ENCODE results near the gene GPC5. TPM values are rescaled to one million over a fixed set of nuclear protein-coding genes. Genes with fewer than 3 reads are reported as not detected.
"Not testable (repeated sequence)": the region's sequence is repeated elsewhere in the genome, so short reads cannot be mapped to it uniquely, and the experiment has no call there.

GPC5 gene
- total RNA-seq, 1 donor from 2014 or later: 0.17 TPM

DNA sequence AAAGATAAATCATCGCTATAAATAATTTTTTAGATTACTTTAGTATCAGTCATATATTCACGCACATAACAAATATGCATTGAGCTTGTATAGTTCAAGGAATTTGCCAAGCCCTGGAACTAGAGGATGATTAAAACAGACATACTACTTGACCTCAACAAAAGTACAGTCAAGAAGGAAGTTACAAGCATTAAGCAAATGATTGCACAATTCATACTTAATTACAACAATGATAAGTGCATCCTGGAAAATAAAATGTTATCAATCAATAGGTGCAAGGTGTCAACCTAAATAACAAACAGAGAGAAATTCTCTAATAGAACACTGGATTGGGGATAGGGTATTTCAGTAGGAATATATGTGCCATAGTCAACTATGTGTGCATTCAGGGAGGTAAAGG lies 491.2 kb downstream of the GPC5 start:
- no peak overlapping the region for H3K4me3 ChIP-seq (ENCODE audit: low read depth, low read length)
- no peaks in the 10 kb centered on the region for H3K36me3 ChIP-seq (ENCODE audit: control insufficient read depth, insufficient read depth, low read length)
- TF ChIP-seq CTCF (IDR thresholded peaks at IDR 0.05; ENCODE audit: insufficient read depth, low read length, poor library complexity, severe bottlenecking): no peak
- no peak for DNase-seq (ENCODE audit: low read depth)
- H3K27me3 ChIP-seq (ENCODE audit: control insufficient read depth, insufficient read depth, low read length): no peaks in the 10 kb centered on the region

DNA sequence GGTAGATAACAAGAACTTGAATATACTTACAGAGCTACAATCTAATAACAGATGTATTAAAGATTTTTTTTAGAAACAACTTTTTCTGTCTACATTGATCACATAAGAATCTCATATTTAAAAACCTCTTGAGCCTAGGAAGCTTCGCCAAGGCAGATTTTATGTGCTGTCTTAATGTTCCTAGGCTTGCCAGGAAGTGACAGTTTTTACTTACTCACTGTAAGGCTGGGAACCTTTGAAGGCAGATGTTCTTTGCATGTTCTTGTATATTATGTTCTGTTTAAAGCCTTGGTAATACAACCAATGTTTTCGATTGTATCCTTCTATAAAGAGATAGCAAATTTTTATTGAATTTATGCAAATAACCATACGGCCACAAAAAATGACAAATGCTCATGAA lies 492.7 kb downstream of the GPC5 start:
- TF ChIP-seq CTCF (IDR thresholded peaks at IDR 0.05; ENCODE audit: insufficient read depth, low read length, poor library complexity, severe bottlenecking): no peak
- H3K27me3 ChIP-seq (ENCODE audit: control insufficient read depth, insufficient read depth, low read length): no peaks in the 10 kb centered on the region
- H3K4me3 ChIP-seq (ENCODE audit: low read depth, low read length): no peak overlapping the region
- DNase-seq (ENCODE audit: low read depth): no peak
- H3K36me3 ChIP-seq (ENCODE audit: control insufficient read depth, insufficient read depth, low read length): no peaks in the 10 kb centered on the region

DNA sequence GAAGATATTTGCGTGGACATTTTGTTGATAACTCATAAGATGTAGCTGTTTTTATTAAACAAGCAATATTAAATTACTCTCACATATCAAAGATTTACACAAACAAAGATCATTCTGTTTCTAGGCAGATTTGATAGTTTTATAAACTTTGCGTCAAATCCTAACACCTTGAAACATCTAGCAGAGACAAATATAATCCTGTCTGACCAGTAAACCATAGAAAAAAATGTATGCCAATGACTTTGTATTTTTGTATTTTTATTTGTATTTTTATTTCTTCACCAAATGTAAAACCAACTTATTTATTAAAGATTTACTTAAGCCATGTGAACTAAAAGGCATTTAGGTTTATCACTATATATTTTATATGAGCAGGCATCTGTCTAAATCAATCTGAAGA lies 494.6 kb downstream of the GPC5 start:
- no peaks in the 10 kb centered on the region for H3K27me3 ChIP-seq (ENCODE audit: control insufficient read depth, insufficient read depth, low read length)
- no peak overlapping the region for H3K4me3 ChIP-seq (ENCODE audit: low read depth, low read length)
- no peak for TF ChIP-seq CTCF (IDR thresholded peaks at IDR 0.05; ENCODE audit: insufficient read depth, low read length, poor library complexity, severe bottlenecking)
- no peak for DNase-seq (ENCODE audit: low read depth)
- H3K36me3 ChIP-seq (ENCODE audit: control insufficient read depth, insufficient read depth, low read length): no peaks in the 10 kb centered on the region

- no peaks in the 10 kb centered on the region for H3K36me3 ChIP-seq (ENCODE audit: control insufficient read depth, insufficient read depth, low read length)
- TF ChIP-seq CTCF (IDR thresholded peaks at IDR 0.05; ENCODE audit: insufficient read depth, low read length, poor library complexity, severe bottlenecking): no peak
- DNase-seq (ENCODE audit: low read depth): no peak
- H3K4me3 ChIP-seq (ENCODE audit: low read depth, low read length): no peak overlapping the region
- H3K27me3 ChIP-seq (ENCODE audit: control insufficient read depth, insufficient read depth, low read length): no peaks in the 10 kb centered on the region
Measured at GRCh38 chr13:91894316-91894715, 495.9 kb downstream of the GPC5 start.

- no peaks in the 10 kb centered on the region for H3K36me3 ChIP-seq (ENCODE audit: control insufficient read depth, insufficient read depth, low read length)
- no peak for TF ChIP-seq CTCF (IDR thresholded peaks at IDR 0.05; ENCODE audit: insufficient read depth, low read length, poor library complexity, severe bottlenecking)
- DNase-seq (ENCODE audit: low read depth): no peak
- no peak overlapping the region for H3K4me3 ChIP-seq (ENCODE audit: low read depth, low read length)
- H3K27me3 ChIP-seq (ENCODE audit: control insufficient read depth, insufficient read depth, low read length): no peaks in the 10 kb centered on the region
Measured at GRCh38 chr13:91896547-91896946, 498.1 kb downstream of the GPC5 start.

GRCh38 chr13:91898986-91899385 lies 500.6 kb downstream of the GPC5 start:
- H3K36me3 ChIP-seq (ENCODE audit: control insufficient read depth, insufficient read depth, low read length); DNase-seq (ENCODE audit: low read depth); H3K4me3 ChIP-seq (ENCODE audit: low read depth, low read length); H3K27me3 ChIP-seq (ENCODE audit: control insufficient read depth, insufficient read depth, low read length): not testable (repeated sequence)
